HG03354 (cell line): ENCODE results near the gene TNFRSF21.
"Not testable (repeated sequence)": the region's sequence is repeated elsewhere in the genome, so short reads cannot be mapped to it uniquely, and the experiment has no call there.

ENCODE experiments used
- ATAC-seq: cut with Tn5 transposase; IDR thresholded peaks from one replicate; pipeline ENCODE4 v1.9.1; 2021; ENCODE audit warnings: mild to moderate bottlenecking; ENCODE audit not compliant: unreplicated experiment, poor library complexity, severe bottlenecking

The TNFRSF21 gene

GRCh38 chr6:47235964-47236760 lies 73.5 kb downstream of the TNFRSF21 start:
- ATAC-seq: no peak

- ATAC-seq: no peak
Observed at GRCh38 chr6:47235421-47235820, 74.3 kb downstream of the TNFRSF21 start.

- no peak for ATAC-seq
Observed at GRCh38 chr6:47234266-47234933, 75.3 kb downstream of the TNFRSF21 start.

DNA sequence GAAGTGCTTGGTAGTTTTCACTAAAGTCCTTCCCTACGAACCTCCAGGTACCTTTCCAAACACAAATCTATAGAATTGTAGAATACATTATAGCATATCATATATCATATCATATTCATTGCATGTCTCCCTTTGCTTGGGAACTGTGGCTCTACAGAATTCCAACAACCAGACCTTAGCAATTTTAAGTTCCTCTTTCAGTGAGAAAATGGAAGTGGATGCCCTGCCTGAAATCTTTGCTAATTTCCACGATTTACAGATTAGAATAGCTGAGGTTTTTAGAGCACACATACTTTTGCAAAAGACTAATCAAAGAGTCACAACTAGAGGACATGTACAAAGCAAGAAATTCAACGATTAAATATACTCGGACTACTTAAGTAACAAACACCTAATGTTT lies 78.6 kb downstream of the TNFRSF21 start:
- no peak for ATAC-seq

- ATAC-seq: no peak
Observed at GRCh38 chr6:47230579-47230978, 79.1 kb downstream of the TNFRSF21 start.

DNA sequence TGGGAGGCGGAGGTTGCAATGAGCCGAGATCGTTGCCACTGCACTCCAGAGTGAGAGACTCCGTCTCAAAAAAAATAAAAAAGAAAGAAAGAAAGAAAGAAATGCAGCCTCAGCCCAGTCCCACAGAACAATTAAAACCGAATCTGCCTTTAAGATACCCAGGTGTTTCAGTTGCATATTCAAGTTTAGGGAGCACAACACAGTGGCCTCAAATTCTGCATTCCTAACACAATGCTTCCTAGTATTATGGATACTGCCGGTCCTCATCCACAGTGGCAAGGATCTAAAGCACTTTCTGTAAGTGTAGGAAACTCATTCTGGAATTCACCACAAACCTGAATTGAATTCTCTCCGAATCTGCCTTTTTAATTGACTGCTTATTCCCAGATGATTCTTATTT lies 80.5 kb downstream of the TNFRSF21 start:
- ATAC-seq: no peak

DNA sequence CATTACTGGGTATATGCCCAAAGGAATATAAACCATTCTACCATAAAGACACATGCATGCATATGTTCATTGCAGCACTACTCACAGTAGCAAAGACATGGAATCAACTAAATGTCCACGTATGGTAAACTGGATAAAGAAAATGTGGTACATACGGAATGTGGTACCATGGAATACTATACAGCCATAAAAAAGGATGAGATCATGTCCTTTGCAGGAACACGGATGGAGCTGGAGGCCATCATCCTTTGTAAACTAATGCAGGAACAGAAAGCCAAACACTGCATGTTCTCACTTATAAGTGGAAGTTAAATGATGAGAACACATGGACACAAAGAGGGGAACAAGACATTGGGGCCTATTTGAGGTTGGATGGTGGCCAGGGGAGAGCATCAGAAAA lies 81.6 kb downstream of the TNFRSF21 start:
- not testable (repeated sequence) for ATAC-seq

- ATAC-seq: not testable (repeated sequence)
Observed at GRCh38 chr6:47223251-47223650, 86.5 kb downstream of the TNFRSF21 start.

- no peak for ATAC-seq
Observed at GRCh38 chr6:47221565-47221964, 88.1 kb downstream of the TNFRSF21 start.

GRCh38 chr6:47209632-47210031 lies 100.1 kb downstream of the TNFRSF21 start:
- ATAC-seq: no peak

DNA sequence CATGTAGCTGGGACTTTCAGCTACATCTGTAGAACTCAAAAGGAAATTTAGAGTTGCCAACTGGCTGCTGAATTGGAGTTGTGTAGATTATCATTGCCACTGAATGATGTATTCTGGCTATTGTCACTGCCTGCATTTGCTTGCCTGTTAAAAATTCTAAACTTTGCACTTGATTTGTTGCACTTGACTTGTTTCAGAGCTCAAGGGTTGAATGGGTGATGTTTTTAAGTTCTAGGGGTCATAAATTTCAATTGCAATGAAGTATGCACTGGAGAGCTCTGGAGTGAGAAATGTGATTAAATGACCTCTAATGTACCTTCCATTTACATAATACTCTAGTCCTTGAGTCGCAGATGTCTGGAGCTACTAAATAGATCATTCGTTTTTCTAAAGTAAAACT lies 102.4 kb downstream of the TNFRSF21 start:
- no peak for ATAC-seq

- ATAC-seq: no peak
Observed at GRCh38 chr6:47206626-47207025, 103.1 kb downstream of the TNFRSF21 start.

DNA sequence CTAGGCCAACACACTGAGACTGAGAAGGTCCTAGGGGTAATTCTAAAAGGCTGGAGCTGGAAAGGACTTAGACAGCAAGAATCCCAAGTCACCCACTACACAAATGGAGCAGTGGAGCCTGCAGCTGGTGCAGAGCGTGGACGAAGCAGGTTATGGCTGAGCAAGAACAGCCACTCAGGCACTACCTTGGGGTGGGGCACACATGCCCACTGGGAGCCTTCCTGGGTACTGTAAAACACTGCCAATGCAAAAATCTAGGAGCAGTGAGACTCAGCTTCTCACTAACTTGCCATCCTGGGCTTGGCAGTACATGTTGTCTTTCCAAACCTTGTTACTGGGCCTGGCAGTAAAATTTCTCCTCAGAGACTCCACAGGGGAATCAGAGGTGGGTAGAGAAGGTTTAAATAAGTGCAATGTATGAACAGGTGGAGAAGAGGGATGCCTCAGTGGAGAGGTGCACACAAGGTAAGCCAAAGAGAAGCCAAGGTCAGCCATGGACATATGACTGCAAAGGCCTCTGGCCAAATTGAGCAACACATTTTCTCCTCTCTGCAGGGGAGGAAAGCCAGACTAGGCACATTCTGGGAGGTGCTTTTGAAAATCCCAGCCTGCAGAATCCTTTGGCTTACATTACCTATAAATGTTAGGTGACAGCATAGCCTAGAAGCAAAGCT lies 105.6 kb downstream of the TNFRSF21 start:
- no peak for ATAC-seq

GRCh38 chr6:47203266-47203937 lies 106.3 kb downstream of the TNFRSF21 start:
- ATAC-seq: peak; percentile 85

GRCh38 chr6:47202644-47203205 lies 107.0 kb downstream of the TNFRSF21 start:
- ATAC-seq: no peak

DNA sequence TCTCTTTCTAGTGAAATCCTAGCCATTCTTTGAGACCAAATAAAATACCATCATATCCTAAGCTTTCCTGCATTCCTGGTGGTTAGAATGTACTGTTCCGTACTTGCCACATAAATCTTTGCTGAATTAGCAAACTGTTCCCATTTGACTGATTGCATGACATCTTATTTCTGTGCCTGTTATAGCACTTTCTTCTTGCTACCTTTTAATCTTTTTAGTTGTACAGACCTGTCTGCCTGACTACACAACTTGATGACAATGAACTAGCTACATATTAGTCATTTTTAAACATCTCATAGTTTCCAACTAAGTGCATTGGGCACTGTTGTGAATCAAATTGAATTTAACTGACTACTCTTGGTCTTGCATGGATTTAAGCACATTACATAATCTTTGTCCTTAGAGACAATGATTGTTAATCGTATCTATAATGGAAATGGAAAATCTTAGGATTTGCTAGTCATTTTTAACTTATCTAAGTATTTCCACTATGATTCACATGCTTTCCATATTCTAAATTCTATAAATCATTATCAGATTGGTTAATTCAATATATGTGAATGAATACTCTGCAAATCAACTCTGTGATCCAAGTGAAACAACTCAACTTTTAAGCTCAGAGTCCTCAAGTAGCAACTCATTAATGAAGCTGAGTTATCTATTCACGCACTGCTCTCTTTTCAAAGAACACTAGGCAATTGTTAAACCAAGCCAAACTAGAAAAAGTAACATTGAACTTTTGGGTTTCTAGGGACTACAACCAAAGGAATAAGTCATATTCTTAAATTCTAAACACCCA lies 109.0 kb downstream of the TNFRSF21 start:
- peak; percentile 41 for ATAC-seq

DNA sequence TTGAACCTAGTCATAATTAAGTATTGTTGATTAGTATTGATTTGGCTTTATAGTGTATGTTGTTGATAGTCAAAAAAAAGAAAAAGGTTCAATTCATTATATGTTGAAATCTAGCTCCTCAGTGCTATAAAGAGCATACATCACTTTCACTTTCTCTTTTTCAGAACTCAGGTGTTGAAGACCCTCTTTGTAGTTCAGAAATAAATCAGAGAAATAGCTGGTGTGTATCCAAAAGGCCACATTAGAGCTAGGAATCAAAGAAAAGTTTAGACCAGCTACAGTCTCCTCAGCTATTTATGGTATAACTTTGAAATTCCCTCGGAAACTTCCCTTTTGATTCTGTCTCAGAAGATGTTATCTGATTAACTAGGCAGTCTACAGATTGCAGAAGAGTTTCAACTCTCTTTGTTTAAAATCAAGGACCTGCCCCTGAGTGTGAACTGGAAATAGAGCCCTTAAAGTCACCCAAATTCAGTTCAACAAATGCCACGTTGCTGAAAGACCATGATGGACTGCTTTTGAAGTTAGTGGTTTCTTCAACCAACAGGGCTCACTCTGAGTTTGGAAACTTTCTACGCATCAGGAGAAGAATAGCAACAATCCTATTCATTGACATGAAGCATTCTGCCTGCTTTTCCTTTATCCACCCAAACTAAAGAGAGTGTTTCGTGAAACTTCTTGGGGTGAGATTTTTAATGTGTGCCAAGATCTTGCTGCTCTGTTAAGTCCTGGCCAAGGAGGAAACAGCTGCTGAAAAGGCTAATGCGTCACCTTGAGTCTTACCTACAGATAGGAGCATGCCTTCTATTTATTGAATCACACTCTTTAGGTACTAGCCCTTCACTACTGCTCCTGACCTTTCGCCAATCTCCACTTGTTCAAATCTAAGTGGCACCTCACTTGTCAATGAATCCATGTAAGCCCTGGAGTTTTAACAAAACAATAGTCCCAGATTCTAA lies 111.7 kb downstream of the TNFRSF21 start:
- no peak for ATAC-seq

- ATAC-seq: no peak
Observed at GRCh38 chr6:47196113-47196512, 113.6 kb downstream of the TNFRSF21 start.
